Kidney epithelial cell (primary cell): ENCODE results near the gene TMEM30B. TPM values are rescaled to one million over a fixed set of nuclear protein-coding genes. Genes with fewer than 3 reads are reported as not detected.

ENCODE experiments used
- DNase-seq: peaks from one replicate; pipeline ENCODE4 v3.0.0-alpha.2; 2010; ENCODE audit warnings: low read depth
- H3K27me3 ChIP-seq: 2 replicates; pipeline ENCODE4 v1.6.0; 2011; ENCODE audit warnings: low read length; ENCODE audit not compliant: control insufficient read depth, insufficient read depth
- H3K36me3 ChIP-seq: 2 replicates; pipeline ENCODE4 v1.5.1; 2011; ENCODE audit warnings: low read length; ENCODE audit not compliant: control insufficient read depth, insufficient read depth
- H3K4me3 ChIP-seq: 2 replicates; pipeline ENCODE4 v1.5.1; 2011; ENCODE audit warnings: low read depth, mild to moderate bottlenecking, control low read depth, low read length
- total RNA-seq: library from RNA; depleted of rRNA; stranded (reverse); fragments of >200 nt; gene quantifications from 2 replicates; pipeline ENCODE4 v1.2.3, GENCODE V29; 2015
- TF ChIP-seq, protein P1 (sequence below): IDR thresholded peaks from 2 replicates; pipeline ENCODE4 v1.5.1; 2011; ENCODE audit warnings: mild to moderate bottlenecking, moderate library complexity, low read length, control low read depth, inconsistent platforms; ENCODE audit not compliant: insufficient read depth, poor library complexity, severe bottlenecking

The TMEM30B gene
- total RNA-seq, 1 donor from 2014 or later: 11.3 TPM

DNA sequence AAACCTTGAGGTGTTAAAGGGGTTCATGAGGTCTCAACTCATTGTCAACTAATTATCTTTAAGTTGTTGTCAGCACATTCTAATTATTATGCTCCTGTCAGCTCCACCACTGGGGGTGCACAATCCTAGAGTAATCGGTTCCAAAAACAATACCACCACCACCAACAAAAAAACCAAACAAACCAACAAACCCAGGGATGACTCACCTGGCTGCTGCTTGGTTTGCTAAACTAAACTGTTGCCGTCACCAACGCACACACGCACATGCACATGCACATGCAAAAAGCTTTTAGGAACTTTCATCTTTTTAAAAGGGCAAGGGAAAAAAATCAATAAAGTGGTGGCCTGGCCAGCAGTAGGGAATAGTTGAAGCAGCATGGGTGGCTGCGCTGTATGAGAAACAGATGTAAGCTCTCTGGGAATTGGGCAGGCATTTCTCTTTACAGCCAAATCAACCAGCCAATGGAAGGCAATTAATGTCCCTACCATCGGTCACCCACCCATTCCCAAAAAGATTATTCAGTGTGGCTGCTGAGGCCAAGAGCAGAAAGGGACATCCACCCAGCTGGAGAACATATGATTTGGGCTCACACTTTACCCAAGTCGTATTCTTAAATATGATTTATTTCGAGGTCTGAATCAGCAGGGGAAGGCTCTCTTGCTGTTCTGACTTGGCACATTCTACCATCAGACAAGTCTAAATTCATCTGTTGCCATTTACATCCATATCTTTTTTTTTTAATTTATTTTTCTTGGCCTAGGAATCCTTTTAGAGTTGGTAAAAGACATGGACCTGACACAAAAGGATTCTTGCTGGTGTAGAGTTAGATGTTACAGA lies 20.0 kb downstream of the TMEM30B start:
- Histone ChIP-seq H3K36me3 (no peaks in the 10 kb centered on the region), H3K27me3 (peaks cover 2% of the 10 kb centered on the region), H3K4me3 (no peak overlapping the region)
- TF ChIP-seq, protein P1, sequence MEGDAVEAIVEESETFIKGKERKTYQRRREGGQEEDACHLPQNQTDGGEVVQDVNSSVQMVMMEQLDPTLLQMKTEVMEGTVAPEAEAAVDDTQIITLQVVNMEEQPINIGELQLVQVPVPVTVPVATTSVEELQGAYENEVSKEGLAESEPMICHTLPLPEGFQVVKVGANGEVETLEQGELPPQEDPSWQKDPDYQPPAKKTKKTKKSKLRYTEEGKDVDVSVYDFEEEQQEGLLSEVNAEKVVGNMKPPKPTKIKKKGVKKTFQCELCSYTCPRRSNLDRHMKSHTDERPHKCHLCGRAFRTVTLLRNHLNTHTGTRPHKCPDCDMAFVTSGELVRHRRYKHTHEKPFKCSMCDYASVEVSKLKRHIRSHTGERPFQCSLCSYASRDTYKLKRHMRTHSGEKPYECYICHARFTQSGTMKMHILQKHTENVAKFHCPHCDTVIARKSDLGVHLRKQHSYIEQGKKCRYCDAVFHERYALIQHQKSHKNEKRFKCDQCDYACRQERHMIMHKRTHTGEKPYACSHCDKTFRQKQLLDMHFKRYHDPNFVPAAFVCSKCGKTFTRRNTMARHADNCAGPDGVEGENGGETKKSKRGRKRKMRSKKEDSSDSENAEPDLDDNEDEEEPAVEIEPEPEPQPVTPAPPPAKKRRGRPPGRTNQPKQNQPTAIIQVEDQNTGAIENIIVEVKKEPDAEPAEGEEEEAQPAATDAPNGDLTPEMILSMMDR: no peak
- no peak for DNase-seq

DNA sequence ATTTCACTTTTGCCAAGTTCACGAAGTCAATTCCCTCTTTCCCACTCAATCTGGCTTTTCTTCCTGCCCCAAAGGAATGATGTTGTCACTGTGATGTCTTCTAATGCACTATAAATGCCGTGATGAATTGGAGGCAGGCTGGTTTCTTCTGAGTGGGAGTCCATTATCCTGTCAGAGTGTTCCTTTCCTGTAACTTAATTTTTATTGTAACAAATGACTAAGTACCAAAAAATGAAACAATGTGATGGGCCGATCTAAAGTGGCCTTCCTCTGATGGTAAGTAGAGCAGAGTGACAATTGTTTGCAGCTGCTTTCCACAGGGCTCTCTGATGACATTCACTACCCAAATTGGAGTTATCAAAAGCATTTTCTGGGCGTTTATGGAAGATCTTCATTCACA lies 22.2 kb downstream of the TMEM30B start:
- H3K4me3 ChIP-seq: no peak overlapping the region
- DNase-seq: no peak
- TF ChIP-seq, protein P1: no peak
- H3K36me3 ChIP-seq: no peaks in the 10 kb centered on the region
- H3K27me3 ChIP-seq: no peaks in the 10 kb centered on the region

DNA sequence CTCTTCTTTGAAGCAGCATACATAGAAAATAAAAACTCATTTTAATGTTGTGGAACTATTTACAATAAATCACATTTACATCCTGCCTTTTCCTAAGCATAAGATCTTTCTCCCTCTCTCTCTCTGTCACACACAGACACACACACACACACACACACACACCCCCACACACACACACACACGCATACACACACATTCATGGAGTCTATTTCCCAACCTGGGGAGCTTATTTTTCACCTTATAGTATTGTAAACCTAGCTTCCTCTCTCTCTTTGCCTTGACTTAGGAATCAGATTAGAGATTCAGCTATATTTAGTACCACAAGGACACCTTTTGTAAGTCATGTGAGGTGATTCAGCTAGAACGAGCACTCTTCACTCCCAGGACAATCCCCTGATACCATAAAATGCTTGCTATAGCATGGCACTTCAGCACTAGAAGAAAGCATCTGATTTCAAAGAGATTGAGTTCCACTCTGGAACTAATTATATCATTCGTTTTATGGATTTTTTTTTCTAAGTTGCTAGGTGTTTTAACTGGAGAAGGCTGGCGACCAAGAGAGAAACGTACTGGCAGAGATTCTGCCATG lies 23.6 kb downstream of the TMEM30B start:
- H3K36me3 ChIP-seq: no peaks in the 10 kb centered on the region
- H3K4me3 ChIP-seq: no peak overlapping the region
- DNase-seq: no peak
- H3K27me3 ChIP-seq: no peaks in the 10 kb centered on the region
- TF ChIP-seq, protein P1: no peak

DNA sequence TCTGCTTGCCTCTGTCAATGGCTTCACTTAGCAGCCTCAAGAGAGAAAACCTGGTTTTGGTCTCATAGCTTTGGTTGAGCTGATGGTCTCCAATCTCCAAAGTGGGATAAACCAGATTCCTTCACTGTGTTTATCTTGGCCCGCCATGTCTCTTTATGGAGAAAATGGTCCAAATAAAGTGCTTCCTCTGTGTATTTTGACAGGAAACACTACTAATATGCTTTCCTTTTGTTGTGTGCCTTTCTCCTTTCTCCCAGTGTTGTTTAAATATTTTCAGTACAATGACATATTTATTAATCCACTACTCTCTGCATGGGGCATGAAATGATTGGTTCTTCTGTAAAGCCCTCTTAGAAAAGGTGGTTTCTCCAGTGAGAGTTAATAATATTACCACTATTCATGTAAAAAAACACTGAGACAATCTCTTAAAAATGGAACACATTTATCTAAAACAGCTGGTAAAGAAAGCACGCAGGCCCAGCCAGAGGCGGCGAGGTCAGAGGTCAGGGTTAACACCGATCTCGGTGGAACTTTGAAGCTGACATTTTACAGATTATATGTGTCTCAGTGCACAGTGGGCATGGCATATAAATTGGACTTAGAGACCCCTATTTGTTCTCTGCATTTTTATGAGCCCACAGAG lies 24.2 kb downstream of the TMEM30B start:
- TF ChIP-seq, protein P1: no peak
- DNase-seq: no peak
- Histone ChIP-seq H3K36me3 (no peaks in the 10 kb centered on the region), H3K4me3 (no peak overlapping the region), H3K27me3 (no peaks in the 10 kb centered on the region)

DNA sequence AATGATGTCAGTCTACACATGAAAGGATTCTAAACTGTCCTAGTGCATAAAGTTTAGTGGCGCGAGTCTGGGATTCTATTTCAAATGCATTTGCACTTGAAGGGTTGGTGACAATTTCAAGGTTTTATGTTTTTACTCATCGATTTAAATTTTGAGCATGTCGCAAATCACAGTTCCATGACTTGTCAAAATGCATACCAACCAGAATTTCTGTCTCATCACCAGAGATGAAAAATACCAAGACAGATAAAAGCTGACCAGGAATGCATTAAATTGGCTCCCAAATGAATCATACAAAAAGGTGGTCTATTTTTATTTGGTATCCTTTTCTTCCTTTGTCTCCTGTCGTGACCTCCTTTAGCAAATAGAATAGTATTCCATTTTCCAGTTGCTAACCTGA lies 25.2 kb downstream of the TMEM30B start:
- H3K27me3 ChIP-seq: no peaks in the 10 kb centered on the region
- TF ChIP-seq, protein P1: no peak
- H3K36me3 ChIP-seq: no peaks in the 10 kb centered on the region
- no peak for DNase-seq
- no peak overlapping the region for H3K4me3 ChIP-seq
